Adipocyte (in vitro differentiated cells): ENCODE measurements around the gene CTNNAL1.

ENCODE experiments used
- DNase-seq: peaks from one replicate; pipeline ENCODE4 v3.0.0-alpha.2; 2015; ENCODE audit warnings: low read depth
- H3K27me3 ChIP-seq: replicated peaks from 2 replicates; pipeline ENCODE4 v1.7.0; 2013; ENCODE audit warnings: mild to moderate bottlenecking, low read length, moderate library complexity; ENCODE audit not compliant: control insufficient read depth, insufficient read depth
- H3K36me3 ChIP-seq: 2 replicates; pipeline ENCODE4 v1.7.0; 2013; ENCODE audit warnings: low read length, mild to moderate bottlenecking, moderate library complexity; ENCODE audit not compliant: control insufficient read depth, insufficient read depth, severe bottlenecking
- H3K4me1 ChIP-seq: 2 replicates; pipeline ENCODE4 v1.7.0; 2013; ENCODE audit warnings: mild to moderate bottlenecking, low read length, moderate library complexity; ENCODE audit not compliant: control insufficient read depth, insufficient read depth
- H3K4me3 ChIP-seq: 2 replicates; pipeline ENCODE4 v1.7.0; 2013; ENCODE audit warnings: mild to moderate bottlenecking, low read length, moderate library complexity
- H3K9ac ChIP-seq: 2 replicates; pipeline ENCODE4 v1.7.0; 2013; ENCODE audit warnings: mild to moderate bottlenecking, low read length, moderate library complexity
- H3K9me3 ChIP-seq: 2 replicates; pipeline ENCODE4 v1.7.0; 2013; ENCODE audit warnings: mild to moderate bottlenecking, low read length, moderate library complexity; ENCODE audit not compliant: control insufficient read depth

Gene CTNNAL1

DNA sequence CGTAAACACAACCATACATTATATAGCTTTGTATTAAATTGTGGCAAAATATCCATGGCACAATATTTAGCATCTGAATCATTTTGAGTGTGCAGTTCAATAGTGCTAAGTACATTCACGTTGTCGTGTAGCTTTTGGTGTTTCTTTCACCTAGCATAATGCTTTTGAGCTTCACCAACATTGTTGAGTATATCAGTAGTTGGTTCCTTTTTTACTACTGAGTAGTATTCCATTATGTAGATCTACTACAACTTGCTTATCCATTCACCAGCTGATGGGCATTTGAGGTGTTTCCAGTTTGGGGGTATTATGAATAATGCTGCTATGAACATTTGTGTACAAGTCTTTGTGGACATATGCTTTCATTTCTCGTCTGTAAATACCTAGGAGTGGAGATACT lies 27.3 kb upstream of the CTNNAL1 start:
- no peak overlapping the region for H3K4me3 ChIP-seq
- no peak for DNase-seq
- no peaks in the 10 kb centered on the region for H3K9me3 ChIP-seq
- peaks cover 55% of the 10 kb centered on the region for H3K36me3 ChIP-seq
- no peak overlapping the region for H3K9ac ChIP-seq
- H3K4me1 ChIP-seq = peaks cover 11% of the 10 kb centered on the region
- no peaks in the 10 kb centered on the region for H3K27me3 ChIP-seq

- Histone ChIP-seq H3K9me3 (no peaks in the 10 kb centered on the region), H3K4me3 (no peak overlapping the region), H3K4me1 (peaks cover 18% of the 10 kb centered on the region), H3K9ac (no peak overlapping the region), H3K27me3 (no peaks in the 10 kb centered on the region), H3K36me3 (peaks cover 49% of the 10 kb centered on the region)
- DNase-seq = no peak
These were observed 26.2 kb upstream of the CTNNAL1 start for GRCh38 chr9:109039539-109039938.

DNA sequence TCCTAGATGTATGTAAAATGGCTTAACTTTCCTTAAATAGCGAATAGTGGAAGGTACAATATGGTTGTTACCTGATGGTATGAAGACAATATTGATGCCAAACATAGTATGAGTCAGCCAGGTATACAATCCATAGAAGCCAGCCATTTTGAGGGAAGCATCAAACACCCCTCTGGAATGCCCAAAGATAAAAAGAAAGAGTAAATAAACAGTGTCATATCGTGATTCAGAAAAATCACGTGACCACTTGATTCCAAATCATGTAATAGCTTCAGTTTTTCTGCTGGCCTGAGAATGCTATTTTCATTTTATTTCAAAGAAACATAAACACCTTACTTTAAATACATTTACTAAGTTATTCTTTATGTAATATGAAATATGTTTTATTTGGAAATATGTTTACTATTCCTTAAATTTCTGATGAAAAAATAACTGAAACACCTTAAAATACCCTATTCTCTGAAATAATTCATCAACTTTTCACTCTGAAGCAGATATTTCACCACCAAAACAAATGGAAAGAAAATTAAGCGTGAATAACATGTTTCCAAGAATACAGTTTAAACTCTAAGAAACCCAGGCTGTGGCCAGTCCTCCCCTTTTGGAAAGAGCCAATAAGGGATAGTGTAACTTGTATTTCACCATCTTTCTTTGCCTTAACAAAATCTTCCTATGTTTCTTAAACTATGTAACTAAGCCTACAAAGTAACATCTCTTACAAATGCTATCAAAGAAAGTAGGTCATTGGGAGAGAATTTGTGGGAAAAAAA lies 24.8 kb upstream of the CTNNAL1 start:
- Histone ChIP-seq H3K4me1 (peaks cover 27% of the 10 kb centered on the region), H3K36me3 (peaks cover 44% of the 10 kb centered on the region), H3K4me3 (no peak overlapping the region), H3K27me3 (no peaks in the 10 kb centered on the region), H3K9ac (no peak overlapping the region), H3K9me3 (no peaks in the 10 kb centered on the region)
- DNase-seq = no peak

DNA sequence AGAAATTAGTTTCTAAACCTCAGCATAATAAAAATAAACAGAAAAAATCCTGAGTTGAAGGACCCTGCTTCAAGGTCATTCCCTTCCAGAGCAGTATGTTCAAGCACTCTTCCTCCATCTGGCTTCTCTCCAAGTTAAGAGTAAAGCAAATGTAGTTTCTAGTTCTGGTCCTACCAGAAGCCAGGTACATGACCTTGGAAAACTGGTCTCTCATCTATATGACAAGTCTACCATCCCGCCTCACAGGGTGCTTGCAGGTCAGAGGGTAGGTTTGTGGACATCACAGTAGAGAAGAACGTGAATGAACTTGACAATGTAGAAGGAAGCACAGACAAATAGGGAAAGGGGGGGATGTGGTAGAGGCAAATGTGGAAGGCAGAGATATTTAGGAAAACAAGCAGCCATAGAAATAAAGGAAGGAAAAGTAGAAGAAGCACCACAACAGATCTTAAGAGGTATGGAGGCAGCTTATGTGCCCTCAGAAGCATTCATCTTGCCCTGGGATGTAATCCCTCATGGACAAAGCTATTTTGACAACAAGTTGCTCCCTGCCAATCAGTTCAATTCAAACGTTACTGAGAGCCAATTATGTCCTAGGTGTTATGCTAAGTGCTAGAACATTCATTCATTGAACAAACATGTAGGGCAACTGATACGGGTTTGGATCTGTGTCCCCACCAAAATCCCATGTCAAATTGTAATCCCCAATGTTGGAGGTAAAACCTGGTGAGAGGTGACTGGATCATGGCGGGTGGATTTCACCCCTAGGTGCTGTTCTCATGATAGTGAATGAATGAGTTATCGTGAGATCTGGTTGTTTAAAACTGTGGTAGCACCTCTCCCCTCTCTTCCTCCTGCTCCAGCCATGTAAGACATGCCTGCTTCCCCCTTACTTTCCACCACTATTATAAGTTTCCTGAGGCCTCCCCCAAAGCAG lies 23.7 kb upstream of the CTNNAL1 start:
- no peaks in the 10 kb centered on the region for H3K9me3 ChIP-seq
- no peak overlapping the region for H3K4me3 ChIP-seq
- H3K4me1 ChIP-seq = peaks cover 27% of the 10 kb centered on the region
- peak; percentile 17 for DNase-seq
- H3K9ac ChIP-seq = no peak overlapping the region
- peaks cover 41% of the 10 kb centered on the region for H3K36me3 ChIP-seq
- no peaks in the 10 kb centered on the region for H3K27me3 ChIP-seq

DNA sequence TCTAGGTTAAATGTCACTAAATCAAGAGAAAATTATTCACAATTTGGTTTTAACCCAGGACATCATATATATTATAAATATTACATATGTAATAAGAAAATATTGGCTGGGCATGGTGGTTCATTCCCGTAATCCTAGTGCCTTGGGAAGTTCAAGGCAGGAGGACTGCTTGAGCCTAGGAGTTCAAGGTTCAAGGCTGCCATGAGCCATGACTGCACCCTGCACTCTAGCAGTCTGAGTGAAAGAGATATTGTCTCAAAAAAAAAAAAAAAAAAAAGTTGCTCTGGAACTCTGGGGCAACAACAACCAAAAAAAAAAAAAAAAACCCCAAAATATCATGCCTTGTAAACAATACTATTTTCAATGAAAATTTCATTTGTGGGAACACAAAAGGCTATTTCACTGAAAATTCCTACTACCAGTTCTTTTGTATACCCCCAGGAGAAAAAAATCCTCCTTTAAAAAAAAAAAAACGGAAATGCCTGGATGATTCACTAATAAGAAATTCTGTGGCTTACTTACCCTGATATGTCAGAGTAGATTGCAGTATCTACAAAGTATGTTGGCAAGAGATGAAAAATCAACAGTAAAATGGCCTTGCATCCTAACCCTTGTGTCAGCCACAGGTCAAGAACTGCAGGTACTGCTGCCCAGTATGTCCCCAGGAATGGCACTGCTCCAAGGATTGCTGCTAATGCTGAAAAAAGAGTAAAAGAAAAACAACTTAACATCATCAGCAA lies 22.6 kb upstream of the CTNNAL1 start:
- H3K4me1 ChIP-seq = peaks cover 35% of the 10 kb centered on the region
- no peaks in the 10 kb centered on the region for H3K27me3 ChIP-seq
- H3K4me3 ChIP-seq = no peak overlapping the region
- H3K36me3 ChIP-seq = peaks cover 35% of the 10 kb centered on the region
- no peak overlapping the region for H3K9ac ChIP-seq
- DNase-seq = peak; percentile 84
- H3K9me3 ChIP-seq = no peaks in the 10 kb centered on the region

DNA sequence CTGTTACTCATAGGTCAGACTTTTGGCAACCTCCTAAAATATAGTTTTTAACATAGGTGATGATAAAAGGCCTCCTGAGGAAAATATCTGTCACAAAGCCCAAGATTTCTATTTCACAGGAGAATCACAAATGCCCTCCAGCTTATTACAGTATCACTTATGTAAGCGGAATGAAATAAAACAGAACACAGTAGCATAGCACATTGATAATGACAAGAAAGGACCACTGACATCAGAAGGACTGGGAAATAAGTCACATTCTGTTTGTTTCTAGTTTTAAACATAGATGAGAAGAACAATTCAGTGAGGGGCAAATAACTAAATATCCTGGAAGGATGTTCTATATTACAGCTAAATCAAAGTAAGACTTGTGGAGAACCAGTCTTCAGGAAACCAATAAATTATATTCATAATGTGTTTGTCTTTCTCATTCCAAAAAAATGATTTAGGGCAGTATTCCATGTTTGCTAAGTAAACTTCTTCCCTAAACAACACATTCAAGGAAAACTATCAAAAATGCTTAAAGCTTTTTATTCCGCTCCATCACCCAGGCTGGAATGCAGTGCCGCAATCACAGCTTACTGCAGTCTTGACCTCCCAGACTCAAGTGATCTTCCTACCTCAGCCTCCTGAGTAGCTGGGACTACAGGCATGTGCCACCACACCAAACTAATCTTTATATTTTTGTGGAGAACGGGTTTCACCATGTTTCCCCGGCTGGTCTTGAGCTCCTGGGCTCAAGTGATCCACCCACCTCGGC lies 20.8 kb upstream of the CTNNAL1 start:
- no peak overlapping the region for H3K4me3 ChIP-seq
- DNase-seq = peak; percentile 16
- H3K9me3 ChIP-seq = no peaks in the 10 kb centered on the region
- peaks cover 22% of the 10 kb centered on the region for H3K36me3 ChIP-seq
- H3K9ac ChIP-seq = no peak overlapping the region
- no peaks in the 10 kb centered on the region for H3K27me3 ChIP-seq
- peaks cover 35% of the 10 kb centered on the region for H3K4me1 ChIP-seq

GRCh38 chr9:109031241-109031640 lies 17.9 kb upstream of the CTNNAL1 start:
- H3K27me3 ChIP-seq = no peaks in the 10 kb centered on the region
- H3K4me3 ChIP-seq = peak overlapping the region; percentile 42
- H3K4me1 ChIP-seq = peaks cover 38% of the 10 kb centered on the region
- peaks cover 12% of the 10 kb centered on the region for H3K36me3 ChIP-seq
- H3K9ac ChIP-seq = no peak overlapping the region
- peak; percentile 44 for DNase-seq
- H3K9me3 ChIP-seq = no peaks in the 10 kb centered on the region

DNA sequence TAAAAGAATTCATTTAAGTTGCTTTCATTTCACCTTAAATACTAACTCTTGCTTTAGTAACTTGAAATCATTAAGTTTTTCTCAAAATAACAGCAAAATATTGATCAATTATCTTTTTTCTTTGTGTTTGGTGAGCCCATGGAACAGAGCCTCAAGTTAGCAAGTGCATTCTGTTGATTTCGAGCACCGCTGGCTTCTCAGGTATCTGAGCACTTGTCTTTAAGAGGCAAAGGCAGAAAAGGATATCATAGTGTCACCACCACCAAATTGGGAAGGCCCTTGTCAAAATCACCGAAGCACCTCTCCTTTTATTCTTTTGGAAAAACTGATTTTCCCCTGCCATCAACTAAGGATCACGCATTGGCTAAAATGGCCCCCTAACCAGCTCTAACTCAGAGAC lies 17.1 kb upstream of the CTNNAL1 start:
- H3K36me3 ChIP-seq = peaks cover 12% of the 10 kb centered on the region

GRCh38 chr9:109028457-109028856 lies 15.2 kb upstream of the CTNNAL1 start:
- Histone ChIP-seq H3K36me3 (peaks cover 16% of the 10 kb centered on the region), H3K4me1 (peaks cover 17% of the 10 kb centered on the region), H3K9ac (no peak overlapping the region), H3K4me3 (no peak overlapping the region), H3K27me3 (no peaks in the 10 kb centered on the region), H3K9me3 (no peaks in the 10 kb centered on the region)
- DNase-seq = no peak

More for the DNA sequence above, 17.1 kb upstream of the CTNNAL1 start:
- peaks cover 31% of the 10 kb centered on the region for H3K4me1 ChIP-seq
- H3K9ac ChIP-seq = no peak overlapping the region
- DNase-seq = no peak
- no peaks in the 10 kb centered on the region for H3K27me3 ChIP-seq
- H3K4me3 ChIP-seq = no peak overlapping the region
- H3K9me3 ChIP-seq = no peaks in the 10 kb centered on the region

GRCh38 chr9:109027176-109027575 lies 13.9 kb upstream of the CTNNAL1 start:
- H3K27me3 ChIP-seq = no peaks in the 10 kb centered on the region
- no peak overlapping the region for H3K9ac ChIP-seq
- no peak overlapping the region for H3K4me3 ChIP-seq
- peaks cover 8% of the 10 kb centered on the region for H3K36me3 ChIP-seq
- DNase-seq = peak; percentile 36
- H3K9me3 ChIP-seq = no peaks in the 10 kb centered on the region
- H3K4me1 ChIP-seq = peaks cover 17% of the 10 kb centered on the region
